HepG2 (cell line): ENCODE data around the gene CIAO3. TPM values are rescaled to one million over a fixed set of nuclear protein-coding genes. Genes with fewer than 3 reads are reported as not detected.
A peak's percentile ranks its signal among the peaks of the same experiment; 100 is the strongest.

Experiments used
- ATAC-seq: fragments of 200-7000 bp; cut with Tn5 transposase; 3 replicates; pipeline ENCODE4 v1.9.1; 2020; ENCODE audit warnings: mild to moderate bottlenecking, moderate library complexity
- BruUV-seq: library from RNA; stranded (reverse); fragments of 400-500 nt; replicated peaks from 2 replicates; lab custom pipeline; 2021; lab: Mats Ljungman, UMichigan
- CTCF ChIA-PET: fragments of 300-600 bp; formaldehyde crosslinking; extraction: SDS; loops from one replicate; lab custom pipeline; 2021; ENCODE audit warnings: low total read pairs, inconsistent platforms, low intra/inter-chr PET ratio; lab: Yijun Ruan, JAX
- POLR2A ChIA-PET: fragments of 350-600 bp; sonication (Branson Sonifier 250); formaldehyde crosslinking; loops from one replicate; lab custom pipeline; 2020; ENCODE audit warnings: antibody characterized with exemption, inconsistent platforms; lab: Yijun Ruan, JAX
- DNase-seq: peaks from one replicate; pipeline ENCODE4 v3.0.0-alpha.2; 2015; ENCODE audit warnings: low spot score
- FAIRE-seq: peaks from 3 replicates; lab custom pipeline; 2011; peaks lifted over from hg19 to GRCh38; lab: Jason Lieb, UNC
- H2AFZ ChIP-seq: one replicate; pipeline ENCODE4 v1.6.1; 2011; ENCODE audit warnings: low read length, inconsistent platforms
- H3K27ac ChIP-seq: fragments of 300-600 bp; 3 replicates; pipeline ENCODE4 v1.8.0; 2011; ENCODE audit warnings: mixed run types, mild to moderate bottlenecking, mixed read lengths, low read length, inconsistent platforms; ENCODE audit not compliant: insufficient read depth; ENCODE audit errors: extremely low read length
- H3K27me3 ChIP-seq, 2 experiments: fragments of 200-600 bp in 1 of 2; 2 replicates in 1 of 2; 3 replicates in 1 of 2; pipeline versions ENCODE4 v1.6.0 to v1.8.0; 2011; ENCODE audit warnings: low read length in 2 of 2, mild to moderate bottlenecking in 2 of 2, moderate library complexity in 2 of 2, inconsistent platforms in 1 of 2; ENCODE audit not compliant: insufficient read depth in 2 of 2, control insufficient read depth in 1 of 2
- H3K36me3 ChIP-seq, 2 experiments: fragments of 200-600 bp in 1 of 2; replicated peaks in 1 of 2; 2 replicates in 1 of 2; 3 replicates in 1 of 2; pipeline versions ENCODE4 v1.5.1 to v1.8.0; 2011; ENCODE audit warnings: low read length in 2 of 2, inconsistent platforms in 1 of 2; ENCODE audit not compliant: insufficient read depth in 2 of 2, control insufficient read depth in 1 of 2
- H3K4me1 ChIP-seq: 2 replicates; pipeline ENCODE4 v1.5.1; 2012; ENCODE audit warnings: low read length, inconsistent platforms; ENCODE audit not compliant: insufficient read depth
- H3K4me2 ChIP-seq: 2 replicates; pipeline ENCODE4 v1.6.0; 2011; ENCODE audit warnings: low read depth, low read length, inconsistent platforms
- H3K4me3 ChIP-seq, 3 experiments: fragments of 200-600 bp in 1 of 3; sonication (generic), shearing (Covaris generic) in 1 of 3; replicated peaks in 1 of 3; 2 replicates each; pipeline ENCODE4 v1.5.1; 2011 to 2016; ENCODE audit warnings: low read length in 3 of 3, inconsistent platforms in 2 of 3, low read depth in 2 of 3, mild to moderate bottlenecking in 2 of 3, control low read depth in 1 of 3, mixed read lengths in 1 of 3; ENCODE audit not compliant: insufficient read depth in 1 of 3
- H3K79me2 ChIP-seq: one replicate; pipeline ENCODE4 v1.6.1; 2011; ENCODE audit warnings: low read length, inconsistent platforms; ENCODE audit not compliant: insufficient read depth
- H3K9ac ChIP-seq: 2 replicates; pipeline ENCODE4 v1.6.0; 2011; ENCODE audit warnings: mild to moderate bottlenecking, low read depth, low read length, inconsistent platforms; ENCODE audit not compliant: insufficient read depth
- H3K9me3 ChIP-seq: 2 replicates; pipeline ENCODE4 v1.5.1; 2012; ENCODE audit warnings: mild to moderate bottlenecking, low read length
- H4K20me1 ChIP-seq: 2 replicates; pipeline ENCODE4 v1.6.0; 2011; ENCODE audit warnings: inconsistent platforms, mild to moderate bottlenecking, low read length, moderate library complexity; ENCODE audit not compliant: insufficient read depth
- EED ChIP-seq: sonication (generic); formaldehyde crosslinking; IDR thresholded peaks from 2 replicates; pipeline ENCODE4 v1.5.0; 2020; ENCODE audit warnings: mild to moderate bottlenecking, missing genetic modification reagents
- FOXO1 ChIP-seq: sonication (generic); formaldehyde crosslinking; IDR thresholded peaks from 2 replicates; pipeline ENCODE4 v1.4.0; 2020; ENCODE audit warnings: missing genetic modification reagents
- NFRKB ChIP-seq: fragments of 450-650 bp; IDR thresholded peaks from 2 replicates; pipeline ENCODE4 v1.6.1; 2017
- NFYB ChIP-seq: sonication (generic); formaldehyde crosslinking; IDR thresholded peaks from 2 replicates; pipeline ENCODE4 v1.4.0; 2020; ENCODE audit warnings: missing genetic modification reagents
- NRL ChIP-seq: sonication (generic); formaldehyde crosslinking; IDR thresholded peaks from 2 replicates; pipeline ENCODE4 v1.5.0; 2020; ENCODE audit warnings: missing genetic modification reagents, mild to moderate bottlenecking, moderate library complexity, borderline replicate concordance
- RAD21 ChIP-seq: fragments of 450-650 bp; formaldehyde crosslinking; IDR thresholded peaks from 2 replicates; pipeline ENCODE4 v1.5.0; 2020; ENCODE audit warnings: mild to moderate bottlenecking
- RARA ChIP-seq: IDR thresholded peaks from 2 replicates; pipeline ENCODE4 v1.6.1; 2016; ENCODE audit warnings: missing genetic modification reagents, missing compliant biosample characterization
- RFXAP ChIP-seq: sonication (generic); formaldehyde crosslinking; IDR thresholded peaks from 2 replicates; pipeline ENCODE4 v1.4.0; 2020; ENCODE audit warnings: missing genetic modification reagents, borderline replicate concordance
- SAFB2 ChIP-seq: sonication (generic); formaldehyde crosslinking; IDR thresholded peaks from 2 replicates; pipeline ENCODE4 v1.5.1; 2020; ENCODE audit warnings: missing genetic modification reagents, low read depth, mild to moderate bottlenecking, borderline replicate concordance
- SALL2 ChIP-seq: sonication (generic); formaldehyde crosslinking; IDR thresholded peaks from 2 replicates; pipeline ENCODE4 v1.8.1; 2023; ENCODE audit warnings: mild to moderate bottlenecking, missing genetic modification reagents, inconsistent platforms
- SMAD1 ChIP-seq: sonication (generic); formaldehyde crosslinking; IDR thresholded peaks from 2 replicates; pipeline ENCODE4 v1.4.0; 2020; ENCODE audit warnings: missing genetic modification reagents, low read depth, mild to moderate bottlenecking, borderline replicate concordance
- ZBTB26 ChIP-seq: IDR thresholded peaks from 2 replicates; pipeline ENCODE4 v1.6.1; 2016; ENCODE audit warnings: missing compliant biosample characterization, missing genetic modification reagents, borderline replicate concordance
- ZFP91 ChIP-seq: sonication (generic); formaldehyde crosslinking; IDR thresholded peaks from 2 replicates; pipeline ENCODE4 v1.9.0; 2022; ENCODE audit warnings: missing genetic modification reagents, mild to moderate bottlenecking, borderline replicate concordance
- ZNF3 ChIP-seq: IDR thresholded peaks from 2 replicates; pipeline ENCODE4 v1.7.0; 2017; ENCODE audit warnings: inconsistent platforms
- ZNF607 ChIP-seq: sonication (generic); formaldehyde crosslinking; IDR thresholded peaks from 2 replicates; pipeline ENCODE4 v1.5.1; 2020; ENCODE audit warnings: missing genetic modification reagents, mild to moderate bottlenecking, borderline replicate concordance
- ZNF788 ChIP-seq: sonication (generic); formaldehyde crosslinking; IDR thresholded peaks from 2 replicates; pipeline ENCODE4 v1.5.0; 2020; ENCODE audit warnings: mild to moderate bottlenecking, missing genetic modification reagents, borderline replicate concordance
- ZNF83 ChIP-seq: sonication (generic); formaldehyde crosslinking; IDR thresholded peaks from 2 replicates; pipeline ENCODE4 v1.4.0; 2020; ENCODE audit warnings: missing genetic modification reagents, mild to moderate bottlenecking, borderline replicate concordance
- WGBS: methylation state at CpG from one replicate; pipeline ENCODE4 v1.1.6; 2017; ENCODE audit warnings: low lambda C conversion rate; 5-methylcytosine and 5-hydroxymethylcytosine counted together
- in situ Hi-C: cut with HindIII; loops from 2 replicates; pipeline ENCODE4 v1.10.0; 2017; ENCODE audit warnings: low pct_unique_long_range_greater_than_20kb; ENCODE audit not compliant: extremely low pct_ligation_motif_present
- intact Hi-C: fragments of 100-400 bp; cut with micrococcal nuclease; formaldehyde crosslinking; loops from one replicate; pipeline ENCODE4 v1.10.0; 2022; ENCODE audit not compliant: unreplicated experiment
- polyA plus RNA-seq, 8 experiments: library from polyadenylated mRNA; depleted of rRNA in 3 of 8; stranded (reverse) in 7 of 8; unstranded in 1 of 8; fragments of >200 nt; fragmentation: Illumina TruSeq in 4 of 8; extraction: Trizol in 4 of 8; gene quantifications; 2 replicates each; pipeline versions ENCODE4 v1.2.1 to v1.2.3, GENCODE V29; 2011 to 2016; ENCODE audit warnings: low read depth in 4 of 8, missing spikeins in 1 of 8, mixed read lengths in 1 of 8; ENCODE audit not compliant: insufficient read depth in 1 of 8
- total RNA-seq, 5 experiments: library from RNA; depleted of rRNA; stranded (reverse); fragments of >200 nt; fragmentation: Illumina TruSeq; extraction: Trizol; gene quantifications; 2 replicates each; pipeline ENCODE4 v1.2.3, GENCODE V29; 2016; ENCODE audit warnings: low read depth in 1 of 5
- TF ChIP-seq, protein P1 (sequence below): sonication (generic); formaldehyde crosslinking; IDR thresholded peaks from 2 replicates; pipeline ENCODE4 v1.4.0; 2020; ENCODE audit warnings: missing genetic modification reagents

Gene CIAO3
- total and polyA plus RNA-seq, 2 of the 13 experiments (the other 11 are each of a cell fraction or from before 2014, with no cell fraction given) = 21.7 to 25.0 TPM

- TF ChIP-seq ZFP91 (CRISPR knock-in tag) (0 out of 2 replicates have a peak, but pooled peaks have one; percentile 42), EED (CRISPR knock-in tag) (no peak)
Measured at GRCh38 chr16:686459-687260, 54.1 kb downstream of the CIAO3 start (continued).

DNA sequence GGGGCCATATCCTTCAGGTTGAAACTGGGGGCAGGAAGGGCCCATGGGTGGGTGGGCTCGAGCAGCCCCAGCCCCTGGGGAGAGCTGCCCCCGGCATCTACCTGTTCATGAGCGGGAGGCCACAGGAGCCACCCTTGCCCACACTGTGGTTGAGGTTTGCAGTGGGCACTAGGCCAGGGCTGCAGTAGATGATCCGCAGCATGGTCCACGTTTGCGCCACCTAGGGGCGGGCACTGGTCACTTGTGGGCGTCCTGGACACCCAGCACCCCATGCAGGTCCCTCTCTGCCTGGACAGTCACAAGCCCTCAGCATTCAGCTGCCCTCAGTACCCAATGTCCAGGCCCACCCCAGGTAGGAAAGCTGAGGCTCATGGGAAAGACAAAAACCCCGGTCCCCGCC lies 54.8 kb downstream of the CIAO3 start:
- no peak overlapping the region for H2AFZ ChIP-seq
- H3K9ac ChIP-seq = no peak overlapping the region
- H3K27me3 ChIP-seq = no peaks in the 10 kb centered on the region; a peak in 1 of 5 replicates
- H3K9me3 ChIP-seq = no peaks in the 10 kb centered on the region
- 71% methylated on average over 8 of the region's 10 CpGs for WGBS
- peaks cover 15% of the 10 kb centered on the region for H3K79me2 ChIP-seq
- BruUV-seq = no TSS peak
- DNase-seq (peak; percentile 41), ATAC-seq (peak; percentile 63), FAIRE-seq (no peak)
- intact Hi-C loops = no loop called here
- H3K4me3 ChIP-seq = no peak overlapping the region
- H3K4me1 ChIP-seq = peaks cover 31% of the 10 kb centered on the region
- peaks cover 11 to 20% of the 10 kb centered on the region in 2 experiments; a peak in 4 of 5 replicates for H3K36me3 ChIP-seq
- H4K20me1 ChIP-seq = 0 out of 2 replicates have a peak, but pooled peaks cover 3% of the 10 kb centered on the region
- ChIA-PET POLR2A (interaction anchor here (1.2 kb wide), 1 partner anchor 34 kb away, joined by 3 read pairs; the partner anchor contains the start of gene ANTKMT), CTCF (interaction anchor here (1.1 to 1.5 kb wide), 2 partner anchors 18 to 75 kb away, joined by 3 to 4 read pairs; partner anchors contain the start of gene RHOT2)
- in situ Hi-C loops = no loop called here
- H3K27ac ChIP-seq = no peak overlapping the region
- no peak overlapping the region for H3K4me2 ChIP-seq
- TF ChIP-seq NFYB (no peak), NRL (CRISPR knock-in tag) (no peak), ZNF788 (CRISPR knock-in tag) (peak; percentile 20; the same call in 1 of the 2 replicates), RARA (CRISPR knock-in tag) (no peak), SALL2 (CRISPR knock-in tag) (no peak), RFXAP (CRISPR knock-in tag) (no peak), ZNF3 (CRISPR knock-in tag) (no peak), FOXO1 (no peak), ZNF607 (CRISPR knock-in tag) (no peak), SAFB2 (no peak), NFRKB (no peak), ZNF83 (CRISPR knock-in tag) (no peak), SMAD1 (CRISPR knock-in tag) (no peak), ZBTB26 (no peak), RAD21 (CRISPR knock-in tag) (0 out of 2 replicates have a peak, but pooled peaks have one; percentile 12)
- TF ChIP-seq, protein P1, sequence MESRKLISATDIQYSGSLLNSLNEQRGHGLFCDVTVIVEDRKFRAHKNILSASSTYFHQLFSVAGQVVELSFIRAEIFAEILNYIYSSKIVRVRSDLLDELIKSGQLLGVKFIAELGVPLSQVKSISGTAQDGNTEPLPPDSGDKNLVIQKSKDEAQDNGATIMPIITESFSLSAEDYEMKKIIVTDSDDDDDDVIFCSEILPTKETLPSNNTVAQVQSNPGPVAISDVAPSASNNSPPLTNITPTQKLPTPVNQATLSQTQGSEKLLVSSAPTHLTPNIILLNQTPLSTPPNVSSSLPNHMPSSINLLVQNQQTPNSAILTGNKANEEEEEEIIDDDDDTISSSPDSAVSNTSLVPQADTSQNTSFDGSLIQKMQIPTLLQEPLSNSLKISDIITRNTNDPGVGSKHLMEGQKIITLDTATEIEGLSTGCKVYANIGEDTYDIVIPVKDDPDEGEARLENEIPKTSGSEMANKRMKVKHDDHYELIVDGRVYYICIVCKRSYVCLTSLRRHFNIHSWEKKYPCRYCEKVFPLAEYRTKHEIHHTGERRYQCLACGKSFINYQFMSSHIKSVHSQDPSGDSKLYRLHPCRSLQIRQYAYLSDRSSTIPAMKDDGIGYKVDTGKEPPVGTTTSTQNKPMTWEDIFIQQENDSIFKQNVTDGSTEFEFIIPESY (CRISPR knock-in tag) = peak; percentile 46; the same call in 1 of the 2 replicates
